OCI-LY3 (cell line): ENCODE data around the gene TMEM39A.

ENCODE experiments used
- H2AFZ ChIP-seq: fragments of 200-600, 300-600 bp; shearing (Covaris generic); 2 replicates; pipeline ENCODE4 v1.6.0; 2014; ENCODE audit warnings: antibody characterized with exemption, low read depth, low read length
- H3K27ac ChIP-seq: fragments of 200-600, 300-600 bp; sonication (generic); 2 replicates; pipeline ENCODE4 v1.5.1; 2014; ENCODE audit warnings: mild to moderate bottlenecking, low read length, moderate library complexity, mixed read lengths
- H3K27me3 ChIP-seq: fragments of 200-600, 300-600 bp; sonication (generic); 2 replicates; pipeline ENCODE4 v1.6.1; 2014; ENCODE audit warnings: low read depth, low read length, mixed read lengths
- H3K36me3 ChIP-seq: fragments of 200-600, 300-600 bp; sonication (generic); replicated peaks from 2 replicates; pipeline ENCODE3; 2014; ENCODE audit warnings: low read depth, low read length, mixed read lengths
- H3K4me1 ChIP-seq: fragments of 300-600, 200-600 bp; sonication (generic); 2 replicates; pipeline ENCODE4 v1.6.1; 2014; ENCODE audit warnings: low read length, mixed read lengths
- H3K4me2 ChIP-seq: fragments of 200-600, 300-600 bp; sonication (generic); 2 replicates; pipeline ENCODE4 v1.6.1; 2014; ENCODE audit warnings: low read length, mixed read lengths
- H3K4me3 ChIP-seq: fragments of 300-600, 200-600 bp; sonication (generic); 2 replicates; pipeline ENCODE4 v1.5.1; 2014; ENCODE audit warnings: antibody characterized with exemption, mild to moderate bottlenecking, low read length, moderate library complexity
- H3K79me2 ChIP-seq: fragments of 300-600, 200-600 bp; shearing (Covaris generic); 2 replicates; pipeline ENCODE4 v1.6.1; 2014; ENCODE audit warnings: mild to moderate bottlenecking, low read length, mixed read lengths
- H3K9ac ChIP-seq: fragments of 300-600, 200-600 bp; shearing (Covaris generic); 2 replicates; pipeline ENCODE4 v1.6.0; 2014; ENCODE audit warnings: mild to moderate bottlenecking, low read length, moderate library complexity
- H3K9me3 ChIP-seq: fragments of 200-600, 300-600 bp; shearing (Covaris generic); 2 replicates; pipeline ENCODE4 v1.6.1; 2014; ENCODE audit warnings: low read length, mixed read lengths; ENCODE audit not compliant: insufficient read depth
- H4K20me1 ChIP-seq: fragments of 200-600, 300-600 bp; sonication (generic); 2 replicates; pipeline ENCODE4 v1.6.1; 2016; ENCODE audit warnings: low read length, mixed read lengths; ENCODE audit not compliant: insufficient read depth
- CTCF ChIP-seq: fragments of 200-600, 300-600 bp; sonication (generic); IDR thresholded peaks from 2 replicates; pipeline ENCODE4 v1.5.1; 2014; ENCODE audit warnings: antibody characterized with exemption, low read length, low read depth
- EZH2phosphoT487 ChIP-seq: fragments of 200-600 bp; shearing (Covaris generic); IDR thresholded peaks from 2 replicates; pipeline ENCODE4 v1.6.1; 2018; ENCODE audit warnings: antibody characterized with exemption, mixed run types, low read depth

Gene TMEM39A

GRCh38 chr3:119417771-119418512 lies 45.5 kb downstream of the TMEM39A start:
- Histone ChIP-seq H3K27ac (no peak overlapping the region), H3K79me2 (no peaks in the 10 kb centered on the region), H3K9ac (no peak overlapping the region), H3K4me3 (no peak overlapping the region), H3K4me2 (no peak overlapping the region), H4K20me1 (no peaks in the 10 kb centered on the region), H3K27me3 (no peaks in the 10 kb centered on the region), H2AFZ (no peak overlapping the region), H3K4me1 (no peaks in the 10 kb centered on the region), H3K36me3 (peaks cover 18% of the 10 kb centered on the region), H3K9me3 (no peaks in the 10 kb centered on the region)
- no peak for TF ChIP-seq EZH2phosphoT487
- no peak for TF ChIP-seq CTCF

GRCh38 chr3:119416873-119417272 lies 46.5 kb downstream of the TMEM39A start:
- H3K4me2 ChIP-seq, result no peak overlapping the region
- H3K36me3 ChIP-seq, result peaks cover 18% of the 10 kb centered on the region

GRCh38 chr3:119413603-119414280 lies 49.7 kb downstream of the TMEM39A start:
- peaks cover 5% of the 10 kb centered on the region for H3K4me1 ChIP-seq
- H3K4me2 ChIP-seq, result no peak overlapping the region
- H3K9me3 ChIP-seq, result no peaks in the 10 kb centered on the region
- TF ChIP-seq EZH2phosphoT487, result no peak
- no peak for TF ChIP-seq CTCF
- no peak overlapping the region for H3K27ac ChIP-seq
- H4K20me1 ChIP-seq, result no peaks in the 10 kb centered on the region
- H2AFZ ChIP-seq, result no peak overlapping the region
- H3K36me3 ChIP-seq, result peaks cover 33% of the 10 kb centered on the region
- H3K79me2 ChIP-seq, result no peaks in the 10 kb centered on the region
- no peak overlapping the region for H3K4me3 ChIP-seq
- H3K9ac ChIP-seq, result no peak overlapping the region
- no peaks in the 10 kb centered on the region for H3K27me3 ChIP-seq

More at GRCh38 chr3:119416873-119417272, 46.5 kb downstream of the TMEM39A start:
- Histone ChIP-seq H3K9ac (no peak overlapping the region), H3K4me1 (no peaks in the 10 kb centered on the region), H3K27ac (no peak overlapping the region), H3K4me3 (no peak overlapping the region), H3K27me3 (no peaks in the 10 kb centered on the region), H3K79me2 (no peaks in the 10 kb centered on the region), H3K9me3 (no peaks in the 10 kb centered on the region), H2AFZ (no peak overlapping the region), H4K20me1 (no peaks in the 10 kb centered on the region)
- TF ChIP-seq CTCF, result no peak
- no peak for TF ChIP-seq EZH2phosphoT487

GRCh38 chr3:119409844-119410243 lies 53.6 kb downstream of the TMEM39A start:
- no peak overlapping the region for H2AFZ ChIP-seq
- TF ChIP-seq CTCF (no peak), EZH2phosphoT487 (no peak)
- H3K27me3 ChIP-seq, result no peaks in the 10 kb centered on the region
- no peaks in the 10 kb centered on the region for H3K9me3 ChIP-seq
- no peaks in the 10 kb centered on the region for H4K20me1 ChIP-seq
- peaks cover 15% of the 10 kb centered on the region for H3K4me1 ChIP-seq
- peaks cover 27% of the 10 kb centered on the region for H3K36me3 ChIP-seq
- no peak overlapping the region for H3K27ac ChIP-seq
- no peak overlapping the region for H3K4me3 ChIP-seq
- no peak overlapping the region for H3K9ac ChIP-seq
- no peaks in the 10 kb centered on the region for H3K79me2 ChIP-seq
- no peak overlapping the region for H3K4me2 ChIP-seq
